CD14-positive monocyte (primary cell): Measurements from ENCODE around the gene PFKL. TPM values are rescaled to one million over a fixed set of nuclear protein-coding genes. Genes with fewer than 3 reads are reported as not detected.
A peak's percentile ranks its signal among the peaks of the same experiment; 100 is the strongest.

Experiments used
- DNase-seq, 3 donors: peaks; one replicate each; pipeline ENCODE4 v3.0.0-alpha.2; 2011 to 2022
- H2AFZ ChIP-seq: 2 replicates; pipeline ENCODE4 v1.6.0; 2012; ENCODE audit warnings: mild to moderate bottlenecking, low read depth, low read length, inconsistent platforms; ENCODE audit not compliant: insufficient read depth, poor library complexity, severe bottlenecking
- H3K27ac ChIP-seq, 2 donors: 1 replicate in 1 of 2; 2 replicates in 1 of 2; pipeline ENCODE4 v1.5.1; 2012 to 2013; ENCODE audit warnings: low read length in 2 of 2, control low read depth in 1 of 2, inconsistent platforms in 1 of 2, low read depth in 1 of 2, mild to moderate bottlenecking in 1 of 2
- H3K27me3 ChIP-seq, 2 donors: one replicate each; pipeline versions ENCODE4 v1.6.0 to v1.6.1; 2011 to 2013; ENCODE audit warnings: low read length in 2 of 2; ENCODE audit not compliant: control insufficient read depth in 2 of 2, insufficient read depth in 2 of 2
- H3K36me3 ChIP-seq, 2 donors: replicated peaks in 1 of 2; 1 replicate in 1 of 2; 2 replicates in 1 of 2; pipeline versions ENCODE4 v1.5.1 to v1.6.1; 2012 to 2013; ENCODE audit warnings: low read length in 2 of 2, control low read depth in 1 of 2, inconsistent platforms in 1 of 2, mild to moderate bottlenecking in 1 of 2; ENCODE audit not compliant: insufficient read depth in 2 of 2, control insufficient read depth in 1 of 2
- H3K4me1 ChIP-seq, 2 donors: 1 replicate in 1 of 2; 2 replicates in 1 of 2; pipeline versions ENCODE4 v1.5.1 to v1.6.1; 2012 to 2013; ENCODE audit warnings: low read length in 2 of 2, control low read depth in 1 of 2, inconsistent platforms in 1 of 2, mild to moderate bottlenecking in 1 of 2, moderate library complexity in 1 of 2; ENCODE audit not compliant: insufficient read depth in 2 of 2, control insufficient read depth in 1 of 2
- H3K4me2 ChIP-seq: replicated peaks from 2 replicates; pipeline ENCODE3; 2012; ENCODE audit warnings: low read length, moderate library complexity, mild to moderate bottlenecking; ENCODE audit not compliant: poor library complexity, severe bottlenecking; ENCODE audit errors: extremely low read depth
- H3K4me3 ChIP-seq, 3 experiments: fragments of 200-600 bp in 1 of 3; sonication (generic) in 1 of 3; replicated peaks in 1 of 3; 1 replicate in 2 of 3; 2 replicates in 1 of 3; pipeline ENCODE4 v1.5.1; 2011 to 2013; ENCODE audit warnings: low read length in 3 of 3, mild to moderate bottlenecking in 3 of 3, control low read depth in 2 of 3, low read depth in 2 of 3, inconsistent platforms in 1 of 3, moderate library complexity in 1 of 3
- H3K79me2 ChIP-seq: 2 replicates; pipeline ENCODE4 v1.6.0; 2012; ENCODE audit warnings: mild to moderate bottlenecking, control low read depth, inconsistent platforms, low read length, moderate library complexity; ENCODE audit not compliant: insufficient read depth
- H3K9ac ChIP-seq: 2 replicates; pipeline ENCODE4 v1.6.0; 2017; ENCODE audit warnings: low read length, mild to moderate bottlenecking; ENCODE audit not compliant: insufficient read depth, poor library complexity, severe bottlenecking
- H3K9me3 ChIP-seq, 2 donors: replicated peaks in 1 of 2; 1 replicate in 1 of 2; 2 replicates in 1 of 2; pipeline versions ENCODE4 v1.5.1 to v1.6.1; 2012 to 2013; ENCODE audit warnings: low read length in 2 of 2, control low read depth in 1 of 2; ENCODE audit not compliant: control insufficient read depth in 1 of 2, insufficient read depth in 1 of 2
- H4K20me1 ChIP-seq: 2 replicates; pipeline ENCODE4 v1.6.0; 2012; ENCODE audit warnings: mild to moderate bottlenecking, low read length, control low read depth, moderate library complexity; ENCODE audit not compliant: insufficient read depth
- H3K27ac Mint-ChIP-seq, 7 donors: one replicate each; pipeline ENCODE4 v1.8.0; 2020; ENCODE audit warnings: mild to moderate bottlenecking in 7 of 7, mixed read lengths in 7 of 7, moderate library complexity in 6 of 7, inconsistent platforms in 2 of 7
- H3K27me3 Mint-ChIP-seq, 3 donors: one replicate each; pipeline ENCODE4 v1.8.0; 2021 to 2022; ENCODE audit warnings: low read depth in 3 of 3, mild to moderate bottlenecking in 3 of 3, mixed read lengths in 3 of 3, moderate library complexity in 3 of 3, inconsistent platforms in 1 of 3
- H3K36me3 Mint-ChIP-seq, 2 donors: one replicate each; pipeline ENCODE4 v1.8.0; 2020; ENCODE audit warnings: mixed read lengths in 2 of 2, inconsistent platforms in 1 of 2, mild to moderate bottlenecking in 1 of 2
- H3K4me1 Mint-ChIP-seq: one replicate; pipeline ENCODE4 v1.8.0; 2020; ENCODE audit warnings: mild to moderate bottlenecking, mixed read lengths
- H3K4me3 Mint-ChIP-seq, 2 donors: one replicate each; pipeline ENCODE4 v1.8.0; 2020; ENCODE audit warnings: mild to moderate bottlenecking in 2 of 2, mixed read lengths in 2 of 2, moderate library complexity in 1 of 2
- H3K9me3 Mint-ChIP-seq, 7 donors: one replicate each; pipeline ENCODE4 v1.8.0; 2020 to 2022; ENCODE audit warnings: mixed read lengths in 7 of 7, mild to moderate bottlenecking in 6 of 7, moderate library complexity in 6 of 7, inconsistent platforms in 2 of 7
- CTCF ChIP-seq: fragments of 200-600 bp; IDR thresholded peaks from one replicate; pipeline ENCODE4 v1.8.0; 2022; ENCODE audit warnings: antibody characterized with exemption, mild to moderate bottlenecking
- whole genome bisulfite sequencing: methylation state at CpG from one replicate; pipeline ENCODE4 v1.1.5; 2013; ENCODE audit warnings: missing lambda C conversion rate; ENCODE audit not compliant: insufficient coverage; 5-methylcytosine and 5-hydroxymethylcytosine counted together
- intact Hi-C, 2 donors: fragments of 100-400 bp; cut with micrococcal nuclease; formaldehyde crosslinking; loops; one replicate each; pipeline versions ENCODE4 v1.15.0 to v1.15.1; 2023
- polyA plus RNA-seq, 3 donors: library from polyadenylated mRNA; depleted of rRNA in 1 of 3; unstranded in 2 of 3; stranded (reverse) in 1 of 3; fragments of 300-500 nt in 2 of 3; fragments of >200 nt in 1 of 3; fragmentation: Illumina TruSeq in 2 of 3; gene quantifications; 1 replicate in 2 of 3; 2 replicates in 1 of 3; pipeline ENCODE4 v1.2.3, GENCODE V29; 2012 to 2021

PFKL gene
- polyA plus RNA-seq, 3 donors = 105 to 133 (median 113) TPM

DNA sequence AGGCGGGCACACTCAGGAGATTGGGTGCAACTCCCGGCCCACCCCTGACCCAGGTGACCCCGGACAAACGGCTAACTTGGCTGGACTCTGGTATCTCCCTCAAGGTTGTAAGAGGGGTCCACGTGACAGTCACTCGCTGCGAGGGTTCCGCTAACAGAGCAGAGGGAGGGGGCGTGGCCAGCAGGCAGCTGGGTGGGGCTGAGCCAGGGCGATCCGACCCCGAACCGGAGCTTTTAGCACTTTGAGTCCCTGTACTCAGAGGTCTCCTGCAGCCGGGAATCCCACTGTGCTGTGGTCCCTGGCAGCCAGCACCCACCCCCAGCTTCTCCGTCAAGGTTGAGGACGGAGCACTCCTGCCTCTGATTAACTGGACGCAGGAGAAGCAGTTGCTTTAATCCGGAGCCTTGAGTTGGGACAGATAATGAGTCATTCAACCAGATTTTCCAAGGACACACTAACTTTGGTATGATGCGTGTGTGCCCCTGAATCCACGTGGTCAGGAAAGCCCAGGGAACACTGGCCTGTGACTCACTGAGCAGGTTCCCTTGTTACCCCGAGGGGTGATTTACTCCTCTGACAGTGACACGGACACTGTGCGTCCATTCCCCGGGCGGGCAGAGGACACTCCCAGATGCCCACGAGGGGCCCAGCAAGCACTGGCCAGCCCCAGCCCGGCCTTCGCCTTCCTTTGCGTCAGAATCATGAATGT is 70.3 kb downstream of the PFKL start:
- Mint-ChIP-seq H3K4me1 (peaks cover 40% of the 10 kb centered on the region), H3K9me3 (peaks cover 0 to 6% (median 0%) of the 10 kb centered on the region in 7 donors), H3K36me3 (peaks cover 68 to 91% of the 10 kb centered on the region in 2 donors), H3K4me3 (peak overlapping the region in 1 of 2 donors; percentile 50), H3K27ac (peak overlapping the region in 1 of 7 donors; percentile 25), H3K27me3 (peaks cover 1 to 12% (median 2%) of the 10 kb centered on the region in 3 donors)
- Histone ChIP-seq H3K4me2 (peak overlapping the region; percentile 7), H3K36me3 (peaks cover 59 to 62% of the 10 kb centered on the region in 2 donors), H3K4me3 (peak overlapping the region in 1 of 3 experiments; percentile 25), H3K27me3 (no peaks in the 10 kb centered on the region), H3K79me2 (no peaks in the 10 kb centered on the region), H3K27ac (no peak overlapping the region), H3K9ac (no peak overlapping the region), H2AFZ (no peak overlapping the region), H4K20me1 (peaks cover 41% of the 10 kb centered on the region), H3K4me1 (peaks cover 23 to 36% of the 10 kb centered on the region in 2 donors), H3K9me3 (no peaks in the 10 kb centered on the region)
- intact Hi-C loops = no loop called here
- 68% methylated on average over 26 of the region's 29 CpGs for WGBS
- peak in 1 of 3 donors; percentile 30 for DNase-seq
- no peak for TF ChIP-seq CTCF

- peaks cover 57% of the 10 kb centered on the region in 2 donors for H3K36me3 ChIP-seq
These were observed 71.0 kb downstream of the PFKL start for GRCh38 chr21:44370786-44371410.

More at GRCh38 chr21:44370786-44371410, 71.0 kb downstream of the PFKL start:
- WGBS = 97% methylated on average over 15 of the region's 37 CpGs
- no peak for TF ChIP-seq CTCF
- Histone ChIP-seq H3K27me3 (no peaks in the 10 kb centered on the region), H3K4me1 (peaks cover 31 to 43% of the 10 kb centered on the region in 2 donors), H3K9ac (no peak overlapping the region), H4K20me1 (peaks cover 40% of the 10 kb centered on the region), H2AFZ (no peak overlapping the region), H3K4me2 (no peak overlapping the region), H3K4me3 (no peak overlapping the region), H3K79me2 (peaks cover 4% of the 10 kb centered on the region), H3K9me3 (no peaks in the 10 kb centered on the region), H3K27ac (no peak overlapping the region)
- Mint-ChIP-seq H3K9me3 (peaks cover 0 to 7% (median 2%) of the 10 kb centered on the region in 7 donors), H3K4me3 (no peak overlapping the region), H3K36me3 (peaks cover 68 to 90% of the 10 kb centered on the region in 2 donors), H3K27ac (peak overlapping the region in 2 of 7 donors; percentile 24 to 62), H3K4me1 (peaks cover 47% of the 10 kb centered on the region), H3K27me3 (peaks cover 2 to 12% (median 5%) of the 10 kb centered on the region in 3 donors)
- DNase-seq = no peak
- intact Hi-C loops = no loop called here
